Forelimb muscle (tissue), 1 donor: Measurements from ENCODE around the gene RAB9A. TPM values are rescaled to one million over a fixed set of nuclear protein-coding genes. Genes with fewer than 3 reads are reported as not detected.

ENCODE experiments used
- DNase-seq: peaks from one replicate; pipeline ENCODE4 v3.0.0-alpha.2; 2013; ENCODE audit warnings: low read depth
- polyA plus RNA-seq: library from polyadenylated mRNA; unstranded; fragments of 120-200 nt; gene quantifications from one replicate; pipeline ENCODE4 v1.2.1, GENCODE V29; 2013; ENCODE audit not compliant: insufficient read length

The RAB9A gene
- polyA plus RNA-seq, 1 donor, result 18.8 TPM

- DNase-seq, result no peak
These were observed 58.9 kb downstream of the RAB9A start for GRCh38 chrX:13747836-13748235.

GRCh38 chrX:13748486-13748885 is 59.6 kb downstream of the RAB9A start:
- DNase-seq, result no peak

GRCh38 chrX:13750204-13750603 is 61.3 kb downstream of the RAB9A start:
- DNase-seq, result no peak

DNA sequence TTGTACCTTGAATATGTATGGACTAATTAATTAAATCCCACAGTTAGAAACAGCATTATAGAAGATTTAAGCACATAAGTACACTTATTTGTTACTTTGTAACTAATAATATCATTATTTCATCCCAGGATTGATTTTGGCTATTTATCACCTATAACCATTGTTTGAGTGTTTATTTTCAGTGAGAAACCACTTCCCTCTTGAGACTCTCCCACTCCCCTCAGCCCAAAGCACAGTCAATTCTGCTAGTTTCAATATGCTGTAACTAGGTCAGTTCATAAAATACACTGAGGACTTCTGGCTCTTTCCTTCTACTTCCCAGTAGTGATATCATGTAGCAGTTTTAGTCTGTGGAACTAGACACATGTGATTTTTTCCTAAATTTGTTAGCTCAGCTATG is 61.9 kb downstream of the RAB9A start:
- no peak for DNase-seq

DNA sequence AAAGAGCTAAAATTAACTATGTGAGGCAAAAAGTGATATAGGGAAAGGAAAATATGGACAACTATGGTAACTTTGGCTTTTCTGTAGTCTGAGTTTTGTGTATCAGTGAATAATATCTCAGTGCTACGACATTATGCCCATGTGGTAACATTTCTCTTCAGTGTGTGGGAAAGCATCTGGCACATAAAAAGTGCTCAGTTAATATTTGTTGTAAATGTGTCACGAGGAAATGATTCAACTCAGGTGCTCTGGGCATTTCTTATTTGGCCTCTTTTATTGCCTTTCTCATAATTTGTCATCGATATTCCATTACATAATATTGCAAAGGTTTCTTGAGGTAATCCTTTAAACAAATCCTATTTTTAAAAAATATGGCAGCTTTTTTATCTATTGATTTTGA is 63.2 kb downstream of the RAB9A start:
- no peak for DNase-seq

GRCh38 chrX:13752646-13753045 is 63.7 kb downstream of the RAB9A start:
- DNase-seq, result no peak

GRCh38 chrX:13754765-13755164 is 65.8 kb downstream of the RAB9A start:
- DNase-seq, result no peak

GRCh38 chrX:13755254-13755653 is 66.3 kb downstream of the RAB9A start:
- DNase-seq, result no peak

DNA sequence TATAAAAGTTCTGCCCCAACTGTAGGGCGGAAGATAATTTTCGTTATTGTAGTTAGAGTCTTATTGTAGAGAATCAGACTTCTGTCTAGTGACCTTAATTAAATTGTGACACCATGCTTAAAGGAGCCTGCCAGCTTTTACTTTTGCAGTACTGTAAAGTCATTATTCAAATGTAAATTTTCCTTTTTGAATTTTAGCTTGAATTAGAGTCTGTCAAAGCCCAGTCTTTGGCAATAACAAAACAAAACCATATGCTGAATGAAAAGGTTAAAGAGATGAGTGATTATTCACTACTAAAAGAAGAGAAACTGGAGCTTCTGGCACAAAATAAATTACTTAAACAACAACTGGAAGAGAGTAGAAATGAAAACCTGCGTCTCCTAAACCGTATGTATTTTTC is 67.5 kb downstream of the RAB9A start:
- DNase-seq, result no peak

- no peak for DNase-seq
These were observed 70.3 kb downstream of the RAB9A start for GRCh38 chrX:13759152-13759718.

Other genes starting within 250 kb of the RAB9A start
- 72.1 TPM for gene EGFL6, start 119.5 kb upstream of the RAB9A start, polyA plus RNA-seq
- gene TCEANC, start 36.0 kb upstream of the RAB9A start, polyA plus RNA-seq, result 4.3 TPM
- gene TRAPPC2, start 45.5 kb downstream of the RAB9A start, polyA plus RNA-seq, result 11.8 TPM
- gene OFD1, start 45.6 kb downstream of the RAB9A start, polyA plus RNA-seq, result 20.7 TPM
- 17.8 TPM for gene GPM6B, start 128.0 kb downstream of the RAB9A start, polyA plus RNA-seq